HepG2 (cell line): ENCODE measurements around the gene LMCD1. TPM values are rescaled to one million over a fixed set of nuclear protein-coding genes. Genes with fewer than 3 reads are reported as not detected.

ENCODE experiments used
- AHR ChIP-seq: IDR thresholded peaks from 2 replicates; pipeline ENCODE4 v1.6.1; 2018; ENCODE audit warnings: missing genetic modification reagents, missing compliant biosample characterization
- E2F1 ChIP-seq: sonication (generic); formaldehyde crosslinking; IDR thresholded peaks from 2 replicates; pipeline ENCODE4 v1.5.0; 2020; ENCODE audit warnings: missing genetic modification reagents
- IRF2 ChIP-seq: IDR thresholded peaks from 2 replicates; pipeline ENCODE4 v1.6.1; 2018; ENCODE audit warnings: missing genetic modification reagents, missing compliant biosample characterization
- KDM2A ChIP-seq: sonication (generic); formaldehyde crosslinking; IDR thresholded peaks from 2 replicates; pipeline ENCODE4 v1.4.0; 2020; ENCODE audit warnings: low read depth, missing genetic modification reagents, borderline replicate concordance
- NFE2L1 ChIP-seq: sonication (generic); formaldehyde crosslinking; IDR thresholded peaks from 2 replicates; pipeline ENCODE4 v1.4.0; 2020; ENCODE audit warnings: missing genetic modification reagents, mild to moderate bottlenecking, borderline replicate concordance
- NR2F6 ChIP-seq, 2 experiments: IDR thresholded peaks; 2 replicates each; pipeline ENCODE4 v1.6.1; 2016; ENCODE audit warnings: antibody characterized with exemption in 1 of 2, mild to moderate bottlenecking in 1 of 2
- NR3C1 ChIP-seq: sonication (generic); formaldehyde crosslinking; IDR thresholded peaks from 2 replicates; pipeline ENCODE4 v1.4.0; 2020; ENCODE audit warnings: missing genetic modification reagents
- RBM22 ChIP-seq: fragments of 200-400 bp; formaldehyde crosslinking; optimal IDR thresholded peaks from 2 replicates; pipeline ENCODE3; 2017; ENCODE audit warnings: mild to moderate bottlenecking, low read length, moderate library complexity
- RFX1 ChIP-seq: fragments of 450-650 bp; IDR thresholded peaks from 2 replicates; pipeline ENCODE4 v1.6.1; 2017
- SIN3B ChIP-seq: fragments of 150-350 bp; IDR thresholded peaks from 2 replicates; pipeline ENCODE4 v1.6.1; 2014; ENCODE audit warnings: low read length
- SMC3 ChIP-seq: IDR thresholded peaks from 2 replicates; pipeline ENCODE4 v1.6.1; 2011; ENCODE audit warnings: low read length, improper control_type of control experiment
- SNAPC2 ChIP-seq: sonication (generic); formaldehyde crosslinking; IDR thresholded peaks from 2 replicates; pipeline ENCODE4 v1.8.1; 2022; ENCODE audit warnings: mild to moderate bottlenecking, missing genetic modification reagents
- SYNCRIP ChIP-seq: fragments of 200-400 bp; formaldehyde crosslinking; IDR thresholded peaks from 2 replicates; pipeline ENCODE4 v1.6.1; 2018; ENCODE audit warnings: mild to moderate bottlenecking, low read depth, low read length; ENCODE audit not compliant: insufficient read depth
- TAF15 ChIP-seq: fragments of 200-400 bp; formaldehyde crosslinking; IDR thresholded peaks from one replicate; pipeline ENCODE4 v1.6.1; 2018; ENCODE audit warnings: mild to moderate bottlenecking, low read depth, low read length; ENCODE audit not compliant: poor library complexity, severe bottlenecking
- U2AF2 ChIP-seq: fragments of 200-400 bp; formaldehyde crosslinking; IDR thresholded peaks from 2 replicates; pipeline ENCODE4 v1.6.1; 2017; ENCODE audit warnings: low read depth, mild to moderate bottlenecking, low read length
- ZBTB20 ChIP-seq: sonication (generic); formaldehyde crosslinking; IDR thresholded peaks from 2 replicates; pipeline ENCODE4 v1.8.1; 2023; ENCODE audit warnings: missing genetic modification reagents, low read depth, mild to moderate bottlenecking, borderline replicate concordance
- ZNF10 ChIP-seq: sonication (generic); formaldehyde crosslinking; IDR thresholded peaks from 2 replicates; pipeline ENCODE4 v1.4.0; 2020; ENCODE audit warnings: mild to moderate bottlenecking, low read depth, missing genetic modification reagents, borderline replicate concordance
- ZNF18 ChIP-seq: sonication (generic); formaldehyde crosslinking; IDR thresholded peaks from 2 replicates; pipeline ENCODE4 v1.8.0; 2022; ENCODE audit warnings: mild to moderate bottlenecking, missing genetic modification reagents; ENCODE audit not compliant: insufficient replicate concordance
- ZNF33A ChIP-seq: sonication (generic); formaldehyde crosslinking; IDR thresholded peaks from 2 replicates; pipeline ENCODE4 v1.5.1; 2020; ENCODE audit warnings: missing genetic modification reagents, mild to moderate bottlenecking, moderate library complexity, borderline replicate concordance
- ZNF570 ChIP-seq: sonication (generic); formaldehyde crosslinking; IDR thresholded peaks from 2 replicates; pipeline ENCODE4 v1.4.0; 2020; ENCODE audit warnings: mild to moderate bottlenecking, missing genetic modification reagents, borderline replicate concordance
- ZNF737 ChIP-seq: sonication (generic); formaldehyde crosslinking; IDR thresholded peaks from 2 replicates; pipeline ENCODE4 v1.5.0; 2020; ENCODE audit warnings: missing genetic modification reagents, mild to moderate bottlenecking, borderline replicate concordance
- ZNF747 ChIP-seq: sonication (generic); formaldehyde crosslinking; IDR thresholded peaks from 2 replicates; pipeline ENCODE4 v1.8.1; 2023; ENCODE audit warnings: missing genetic modification reagents, mild to moderate bottlenecking, borderline replicate concordance
- polyA plus RNA-seq, 8 experiments: library from polyadenylated mRNA; depleted of rRNA in 3 of 8; stranded (reverse) in 7 of 8; unstranded in 1 of 8; fragments of >200 nt; fragmentation: Illumina TruSeq in 4 of 8; extraction: Trizol in 4 of 8; gene quantifications; 2 replicates each; pipeline versions ENCODE4 v1.2.1 to v1.2.3, GENCODE V29; 2011 to 2016; ENCODE audit warnings: low read depth in 4 of 8, missing spikeins in 1 of 8, mixed read lengths in 1 of 8; ENCODE audit not compliant: insufficient read depth in 1 of 8
- total RNA-seq, 5 experiments: library from RNA; depleted of rRNA; stranded (reverse); fragments of >200 nt; fragmentation: Illumina TruSeq; extraction: Trizol; gene quantifications; 2 replicates each; pipeline ENCODE4 v1.2.3, GENCODE V29; 2016; ENCODE audit warnings: low read depth in 1 of 5
- TF ChIP-seq, protein P1 (sequence below): IDR thresholded peaks from 2 replicates; pipeline ENCODE4 v1.6.1; 2016; ENCODE audit warnings: missing biosample characterization, missing genetic modification reagents, low read depth
- TF ChIP-seq, protein P2 (sequence below): sonication (generic); formaldehyde crosslinking; IDR thresholded peaks from 2 replicates; pipeline ENCODE4 v1.5.0; 2020; ENCODE audit warnings: mild to moderate bottlenecking, missing genetic modification reagents
- TF ChIP-seq, protein P3 (sequence below): IDR thresholded peaks from 2 replicates; pipeline ENCODE4 v1.6.1; 2016; ENCODE audit warnings: missing genetic modification reagents, missing compliant biosample characterization

The LMCD1 gene
- total and polyA plus RNA-seq, 2 of the 13 experiments (the other 11 are each of a cell fraction or from before 2014, with no cell fraction given): 6.2 to 7.1 TPM

- TF ChIP-seq NFE2L1 (CRISPR knock-in tag) (no peak), NR3C1 (CRISPR knock-in tag) (no peak), ZNF18 (CRISPR knock-in tag) (no peak), ZNF737 (CRISPR knock-in tag) (no peak), U2AF2 (no peak), ZNF747 (CRISPR knock-in tag) (no peak), AHR (CRISPR knock-in tag) (no peak), RBM22 (no peak), IRF2 (CRISPR knock-in tag) (peak; percentile 55; the same call in 1 of the 2 replicates), SIN3B (no peak), TAF15 (no peak), SYNCRIP (no peak), ZNF33A (CRISPR knock-in tag) (no peak), SNAPC2 (CRISPR knock-in tag) (no peak), ZBTB20 (CRISPR knock-in tag) (peak; percentile 92; the same call in 1 of the 2 replicates), ZNF10 (no peak), NR2F6 (IDR thresholded peaks at IDR 0.05) (peak; percentile 35; the same call in 1 of the 2 replicates), NR2F6 (CRISPR knock-in tag; IDR thresholded peaks at IDR 0.05) (0 out of 2 replicates have a peak, but pooled peaks have one; percentile 43), RFX1 (no peak), SMC3 (no peak), E2F1 (CRISPR knock-in tag) (no peak), KDM2A (CRISPR knock-in tag) (no peak), ZNF570 (CRISPR knock-in tag) (no peak)
- TF ChIP-seq, protein P1, sequence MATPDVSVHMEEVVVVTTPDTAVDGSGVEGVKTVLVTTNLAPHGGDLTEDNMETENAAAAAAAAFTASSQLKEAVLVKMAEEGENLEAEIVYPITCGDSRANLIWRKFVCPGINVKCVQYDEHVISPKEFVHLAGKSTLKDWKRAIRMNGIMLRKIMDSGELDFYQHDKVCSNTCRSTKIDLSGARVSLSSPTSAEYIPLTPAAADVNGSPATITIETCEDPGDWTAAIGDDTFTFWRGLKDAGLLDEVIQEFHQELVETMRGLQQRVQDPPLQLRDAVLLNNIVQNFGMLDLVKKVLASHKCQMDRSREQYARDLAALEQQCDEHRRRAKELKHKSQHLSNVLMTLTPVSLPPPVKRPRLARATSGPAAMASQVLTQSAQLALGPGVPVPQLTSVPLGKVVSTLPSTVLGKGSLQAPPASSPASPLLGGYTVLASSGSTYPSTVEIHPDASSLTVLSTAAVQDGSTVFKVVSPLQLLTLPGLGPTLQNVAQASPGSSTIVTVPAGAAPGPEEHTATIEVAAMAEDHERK: 0 out of 2 replicates have a peak, but pooled peaks have one; percentile 14
- TF ChIP-seq, protein P2, sequence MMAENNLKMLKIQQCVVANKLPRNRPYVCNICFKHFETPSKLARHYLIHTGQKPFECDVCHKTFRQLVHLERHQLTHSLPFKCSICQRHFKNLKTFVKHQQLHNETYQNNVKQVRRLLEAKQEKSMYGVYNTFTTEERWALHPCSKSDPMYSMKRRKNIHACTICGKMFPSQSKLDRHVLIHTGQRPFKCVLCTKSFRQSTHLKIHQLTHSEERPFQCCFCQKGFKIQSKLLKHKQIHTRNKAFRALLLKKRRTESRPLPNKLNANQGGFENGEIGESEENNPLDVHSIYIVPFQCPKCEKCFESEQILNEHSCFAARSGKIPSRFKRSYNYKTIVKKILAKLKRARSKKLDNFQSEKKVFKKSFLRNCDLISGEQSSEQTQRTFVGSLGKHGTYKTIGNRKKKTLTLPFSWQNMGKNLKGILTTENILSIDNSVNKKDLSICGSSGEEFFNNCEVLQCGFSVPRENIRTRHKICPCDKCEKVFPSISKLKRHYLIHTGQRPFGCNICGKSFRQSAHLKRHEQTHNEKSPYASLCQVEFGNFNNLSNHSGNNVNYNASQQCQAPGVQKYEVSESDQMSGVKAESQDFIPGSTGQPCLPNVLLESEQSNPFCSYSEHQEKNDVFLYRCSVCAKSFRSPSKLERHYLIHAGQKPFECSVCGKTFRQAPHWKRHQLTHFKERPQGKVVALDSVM (CRISPR knock-in tag): no peak
- TF ChIP-seq, protein P3, sequence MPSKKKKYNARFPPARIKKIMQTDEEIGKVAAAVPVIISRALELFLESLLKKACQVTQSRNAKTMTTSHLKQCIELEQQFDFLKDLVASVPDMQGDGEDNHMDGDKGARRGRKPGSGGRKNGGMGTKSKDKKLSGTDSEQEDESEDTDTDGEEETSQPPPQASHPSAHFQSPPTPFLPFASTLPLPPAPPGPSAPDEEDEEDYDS: no peak
Observed at GRCh38 chr3:8486936-8487335, 14.7 kb upstream of the LMCD1 start (continued).
